ENCODE data around the gene PRX.

GRCh38 chr19:40415768-40416167, 2.6 kb upstream of the PRX start:
- TF ChIP-seq CTCF (IDR thresholded peaks at IDR 0.05) (no peak), EP300 (IDR thresholded peaks at IDR 0.05) (no peak), POLR2A (IDR thresholded peaks at IDR 0.05) (no peak)
